Fibroblast of skin of abdomen (primary cell): ENCODE measurements around the gene FARS2.

ENCODE experiments used
- DNase-seq: peaks from one replicate; pipeline ENCODE4 v3.0.0-alpha.2; 2013

Gene FARS2

GRCh38 chr6:5326022-5326641 lies 64.8 kb downstream of the FARS2 start:
- DNase-seq: no peak

- no peak for DNase-seq
Measured at GRCh38 chr6:5328800-5329199, 67.5 kb downstream of the FARS2 start.

GRCh38 chr6:5331845-5332442 lies 70.6 kb downstream of the FARS2 start:
- DNase-seq: no peak

GRCh38 chr6:5333658-5334057 lies 72.3 kb downstream of the FARS2 start:
- DNase-seq: peak; percentile 71

- peak; percentile 27 for DNase-seq
Measured at GRCh38 chr6:5334341-5334740, 73.0 kb downstream of the FARS2 start.

GRCh38 chr6:5335020-5335419 lies 73.7 kb downstream of the FARS2 start:
- DNase-seq: no peak

- DNase-seq: peak; percentile 72
Measured at GRCh38 chr6:5337573-5337972, 76.3 kb downstream of the FARS2 start.

GRCh38 chr6:5338177-5338960 lies 77.1 kb downstream of the FARS2 start:
- DNase-seq: no peak

GRCh38 chr6:5339786-5340185 lies 78.5 kb downstream of the FARS2 start:
- DNase-seq: no peak

GRCh38 chr6:5341845-5342244 lies 80.5 kb downstream of the FARS2 start:
- no peak for DNase-seq

GRCh38 chr6:5343998-5344397 lies 82.7 kb downstream of the FARS2 start:
- DNase-seq: no peak

GRCh38 chr6:5345324-5345723 lies 84.0 kb downstream of the FARS2 start:
- no peak for DNase-seq

- no peak for DNase-seq
Measured at GRCh38 chr6:5351552-5352210, 90.4 kb downstream of the FARS2 start.

GRCh38 chr6:5353971-5354370 lies 92.7 kb downstream of the FARS2 start:
- DNase-seq: no peak

- no peak for DNase-seq
Measured at GRCh38 chr6:5357486-5357885, 96.2 kb downstream of the FARS2 start.

GRCh38 chr6:5359417-5359816 lies 98.1 kb downstream of the FARS2 start:
- no peak for DNase-seq

- DNase-seq: peak; percentile 16
Measured at GRCh38 chr6:5361396-5361795, 100.1 kb downstream of the FARS2 start.

- DNase-seq: no peak
Measured at GRCh38 chr6:5365436-5366195, 104.3 kb downstream of the FARS2 start.

- no peak for DNase-seq
Measured at GRCh38 chr6:5366941-5367340, 105.6 kb downstream of the FARS2 start.

GRCh38 chr6:5367510-5367909 lies 106.2 kb downstream of the FARS2 start:
- no peak for DNase-seq

GRCh38 chr6:5373430-5373829 lies 112.1 kb downstream of the FARS2 start:
- no peak for DNase-seq

- DNase-seq: no peak
Measured at GRCh38 chr6:5378331-5378730, 117.0 kb downstream of the FARS2 start.
